A549 treated with AZD9567 at 1 μM for 4 hours (cell line): ENCODE measurements around the gene TFG. TPM values are rescaled to one million over a fixed set of nuclear protein-coding genes. Genes with fewer than 3 reads are reported as not detected.

Source experiments
- total RNA-seq: library from RNA; stranded (reverse); fragments of 200-300 nt; extraction: Qiagen RNA extraction; gene quantifications from 5 replicates; pipeline ENCODE4 v1.2.3, GENCODE V29; 2022; ENCODE audit not compliant: insufficient read depth

The TFG gene
- 138 to 158 TPM (median 150 TPM) in 5 replicates for total RNA-seq

DNA sequence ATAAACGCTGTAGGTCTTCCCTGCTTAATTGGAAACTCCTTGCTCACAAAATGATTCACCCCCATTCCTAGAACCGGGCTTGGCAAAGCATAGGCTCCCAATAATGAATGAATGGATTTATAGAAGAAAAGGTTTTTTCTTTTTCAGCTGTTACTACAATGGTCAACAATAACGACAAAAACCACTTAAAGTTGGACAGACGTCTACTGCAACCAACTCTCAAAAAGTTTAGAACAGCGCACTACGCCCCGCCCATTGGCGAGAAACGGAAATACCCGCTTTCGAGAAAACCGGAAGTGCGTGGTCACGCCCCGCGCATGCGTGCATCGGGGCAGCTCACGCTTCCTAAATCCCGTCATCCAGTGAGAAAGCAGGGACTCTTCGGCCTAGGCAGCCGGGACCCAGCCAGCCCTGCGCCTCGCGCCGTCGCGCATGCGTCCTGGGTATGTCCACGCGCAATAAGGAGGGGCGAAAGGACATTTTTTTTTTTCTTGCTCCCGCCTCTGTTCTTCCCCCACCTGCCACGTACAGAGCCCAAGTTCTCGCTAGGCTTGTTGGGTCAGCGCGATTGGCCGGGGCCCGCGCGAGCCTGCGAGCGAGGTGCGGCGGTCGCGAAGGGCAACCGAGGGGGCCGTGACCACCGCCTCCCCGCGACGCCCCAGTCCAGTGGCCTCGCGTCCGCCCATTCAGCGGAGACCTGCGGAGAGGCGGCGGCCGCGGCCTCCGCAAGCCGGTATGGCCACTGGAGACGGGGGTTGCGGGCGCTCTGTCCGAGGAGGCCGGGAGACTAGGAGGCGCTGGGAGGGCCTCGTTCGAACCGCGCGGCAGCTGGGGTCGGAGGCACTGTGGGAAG lies at the start of gene TFG:
Gene TFG, plus strand, starts transcription at position 506 of the 853 bp plus-strand sequence. CDS start 4,192 bp downstream, outside the sequence.

Other genes starting within 250 kb of the TFG start
- 1.9 to 2.7 TPM (median 2.1 TPM) in 4 of 5 replicates, not detected in the other for gene TMEM45A, start 216.9 kb upstream of the TFG start, total RNA-seq
- not detected in 5 replicates for gene ADGRG7, start 99.9 kb upstream of the TFG start, total RNA-seq